Lower leg skin (tissue), 3 donors: Measurements from ENCODE around the gene ERC1.
"Not testable (repeated sequence)": the region's sequence is repeated elsewhere in the genome, so short reads cannot be mapped to it uniquely, and the experiment has no call there.

Experiments
- POLR2A ChIP-seq, 2 donors: fragments of 450-650 bp; IDR thresholded peaks; one replicate each; pipeline ENCODE4 v1.6.1; 2016 to 2017; ENCODE audit warnings: antibody characterized with exemption in 2 of 2, mild to moderate bottlenecking in 1 of 2, moderate library complexity in 1 of 2
- TF ChIP-seq, protein P1 (sequence below), 3 donors: fragments of 450-650 bp; IDR thresholded peaks; one replicate each; pipeline ENCODE4 v1.5.1; 2016; ENCODE audit warnings: antibody characterized with exemption in 3 of 3, mild to moderate bottlenecking in 3 of 3, moderate library complexity in 2 of 3

DNA sequence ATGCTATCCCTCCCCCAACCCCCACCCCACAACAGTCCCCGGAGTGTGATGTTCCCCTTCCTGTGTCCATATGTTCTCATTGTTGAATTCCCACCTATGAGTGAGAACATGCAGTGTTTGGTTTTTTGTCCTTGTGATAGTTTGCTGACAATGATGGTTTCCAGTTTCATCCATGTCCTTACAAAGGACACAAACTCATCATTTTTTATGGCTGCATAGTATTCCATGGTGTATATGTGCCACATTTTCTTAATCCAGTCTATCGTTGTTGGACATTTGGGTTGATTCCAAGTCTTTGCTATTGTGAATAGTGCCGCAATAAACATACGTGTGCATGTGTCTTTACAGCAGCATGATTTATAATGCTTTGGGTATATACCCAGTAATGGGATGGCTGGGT, 155.7 kb downstream of the ERC1 start:
- TF ChIP-seq, protein P1, sequence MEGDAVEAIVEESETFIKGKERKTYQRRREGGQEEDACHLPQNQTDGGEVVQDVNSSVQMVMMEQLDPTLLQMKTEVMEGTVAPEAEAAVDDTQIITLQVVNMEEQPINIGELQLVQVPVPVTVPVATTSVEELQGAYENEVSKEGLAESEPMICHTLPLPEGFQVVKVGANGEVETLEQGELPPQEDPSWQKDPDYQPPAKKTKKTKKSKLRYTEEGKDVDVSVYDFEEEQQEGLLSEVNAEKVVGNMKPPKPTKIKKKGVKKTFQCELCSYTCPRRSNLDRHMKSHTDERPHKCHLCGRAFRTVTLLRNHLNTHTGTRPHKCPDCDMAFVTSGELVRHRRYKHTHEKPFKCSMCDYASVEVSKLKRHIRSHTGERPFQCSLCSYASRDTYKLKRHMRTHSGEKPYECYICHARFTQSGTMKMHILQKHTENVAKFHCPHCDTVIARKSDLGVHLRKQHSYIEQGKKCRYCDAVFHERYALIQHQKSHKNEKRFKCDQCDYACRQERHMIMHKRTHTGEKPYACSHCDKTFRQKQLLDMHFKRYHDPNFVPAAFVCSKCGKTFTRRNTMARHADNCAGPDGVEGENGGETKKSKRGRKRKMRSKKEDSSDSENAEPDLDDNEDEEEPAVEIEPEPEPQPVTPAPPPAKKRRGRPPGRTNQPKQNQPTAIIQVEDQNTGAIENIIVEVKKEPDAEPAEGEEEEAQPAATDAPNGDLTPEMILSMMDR (IDR thresholded peaks at IDR 0.05) = not testable (repeated sequence)
- not testable (repeated sequence) for TF ChIP-seq POLR2A (IDR thresholded peaks at IDR 0.05)
